ENCODE measurements around the gene RSPO4. TPM values are rescaled to one million over a fixed set of nuclear protein-coding genes. Genes with fewer than 3 reads are reported as not detected.

Gene RSPO4
- total and polyA plus RNA-seq, 2 of the 8 experiments (the other 6 are each of a cell fraction or from before 2014, with no cell fraction given): 3.4 to 6.4 TPM

DNA sequence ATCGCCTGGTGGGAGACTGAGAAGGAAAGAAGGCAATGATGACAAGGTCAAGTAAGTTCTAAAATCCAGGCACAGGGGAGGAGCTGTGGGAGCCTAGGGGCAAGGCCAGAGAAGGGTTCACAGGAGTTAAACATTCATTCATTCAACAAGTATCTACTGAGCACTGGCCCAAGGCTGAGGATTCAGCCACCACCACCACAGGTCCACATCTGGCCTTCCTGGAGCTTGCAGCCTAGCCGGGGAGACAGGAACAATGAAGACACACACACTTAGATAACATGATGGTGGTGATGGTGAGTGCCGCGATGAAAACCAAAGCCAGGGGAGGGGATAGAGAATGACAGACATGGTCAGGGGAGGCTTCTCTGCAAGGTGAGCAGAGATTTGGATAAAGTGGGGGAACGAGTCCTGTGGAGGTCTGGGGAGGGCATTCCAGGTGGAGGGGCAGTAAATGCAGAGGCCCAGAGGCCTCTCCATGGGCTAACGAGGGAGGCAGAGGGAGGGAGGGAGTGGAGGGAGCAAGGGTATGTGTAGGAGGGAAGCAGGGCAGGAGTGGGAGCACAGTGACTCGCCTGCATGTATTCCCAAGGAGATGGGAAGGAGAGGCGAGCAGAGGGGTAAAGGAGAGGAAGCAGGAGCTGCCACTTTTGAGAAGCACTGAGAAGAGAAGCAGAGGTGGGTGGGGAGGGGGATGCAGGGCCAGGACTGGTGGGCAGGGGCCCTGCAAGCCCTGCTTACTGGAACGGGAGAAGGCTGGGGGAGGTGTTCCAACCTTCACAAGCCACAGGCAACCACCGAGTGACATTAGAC is 10.5 kb upstream of the RSPO4 start:
- H3K4ac ChIP-seq (replicated peaks; ENCODE audit: insufficient read length, low read depth, low read length): no peak overlapping the region
- 0 out of 2 replicates have a peak overlapping the region, but pooled peaks have one; percentile 7 for H4K8ac ChIP-seq (ENCODE audit: extremely low read depth, insufficient read depth, low read length)
- H3K4me1 ChIP-seq (replicated peaks in 1 of 4; ENCODE audit: control insufficient read depth in 3 of 4, insufficient read depth in 4 of 4, low read length in 3 of 4): no peaks in the 10 kb centered on the region
- H3K79me1 ChIP-seq (ENCODE audit: low read depth, low read length): no peaks in the 10 kb centered on the region
- H2BK5ac ChIP-seq (ENCODE audit: low read depth, low read length): no peak overlapping the region
- no peaks in the 10 kb centered on the region for H3K36me3 ChIP-seq (ENCODE audit: control insufficient read depth in 2 of 4, insufficient read depth in 4 of 4, low read length in 3 of 4)
- POLR2A ChIA-PET (ENCODE audit: partially characterized antibody): no interaction called here
- FAIRE-seq: no peak
- H2BK20ac ChIP-seq (ENCODE audit: low read length): no peak overlapping the region
- H3K56ac ChIP-seq (replicated peaks; ENCODE audit: insufficient read length, low read depth, low read length): no peak overlapping the region
- no peak overlapping the region for H3K4me3 ChIP-seq (ENCODE audit: extremely low read depth in 1 of 4, insufficient read depth in 2 of 4, low read depth in 3 of 4, low read length in 4 of 4)
- no peak overlapping the region for H2BK120ac ChIP-seq (replicated peaks; ENCODE audit: low read depth, low read length)
- CTCF ChIA-PET (ENCODE audit: partially characterized antibody): interaction anchor here (0.7 to 1.3 kb wide), 3 partner anchors 39 to 102 kb away, joined by 3 to 4 read pairs (median 3); no protein-coding TSS in a partner anchor
- H3K27me3 ChIP-seq (replicated peaks in 1 of 4; ENCODE audit: control insufficient read depth in 3 of 4, extremely low read depth in 1 of 4, insufficient read depth in 3 of 4, low read length in 3 of 4): no peaks in the 10 kb centered on the region
- 82% methylated on average over 10 of the region's 10 CpGs; no CpG with 5 or more reads in 1 of the 2 experiments for WGBS, 2 experiments (ENCODE audit: extremely low coverage in 1 of 2, insufficient coverage in 1 of 2, insufficient read length in 1 of 2, insufficient replicate concordance in 2 of 2, low coverage in 1 of 2, low lambda C conversion rate in 2 of 2, missing lambda C conversion rate in 1 of 2)
- H3K23me2 ChIP-seq (ENCODE audit: low read depth, low read length): no peaks in the 10 kb centered on the region
- H3K18ac ChIP-seq (ENCODE audit: extremely low read depth, low read length): no peak overlapping the region
- H3K27ac ChIP-seq (ENCODE audit: low read depth, low read length): no peak overlapping the region
- no peak overlapping the region for H2AK5ac ChIP-seq (ENCODE audit: low read depth, low read length)
- peak overlapping the region; percentile 25 for H4K91ac ChIP-seq (replicated peaks; ENCODE audit: insufficient read length, low read length)
- H3K4me2 ChIP-seq (ENCODE audit: insufficient read depth in 1 of 2, low read depth in 2 of 2, low read length in 2 of 2): no peak overlapping the region
- H3K14ac ChIP-seq (ENCODE audit: insufficient read length): no peak overlapping the region
- DNase-seq (ENCODE audit: low read depth in 1 of 2, low spot score in 2 of 2): no peak
- H4K5ac ChIP-seq (ENCODE audit: insufficient read length, low read depth, low read length): no peak overlapping the region
- no peak overlapping the region for H2BK15ac ChIP-seq (ENCODE audit: low read length)
- H2BK12ac ChIP-seq (ENCODE audit: low read depth, low read length): no peak overlapping the region
- no peaks in the 10 kb centered on the region for H4K20me1 ChIP-seq (replicated peaks in 1 of 2; ENCODE audit: control insufficient read depth in 1 of 2, insufficient read depth in 2 of 2, low read length in 2 of 2)
- no peaks in the 10 kb centered on the region for H3K9me3 ChIP-seq (ENCODE audit: insufficient read depth in 2 of 2, low read depth in 1 of 2, low read length in 1 of 2)
- no peak overlapping the region for H3K23ac ChIP-seq (ENCODE audit: insufficient read length)
- no peaks in the 10 kb centered on the region for H3K79me2 ChIP-seq (ENCODE audit: control insufficient read depth in 1 of 2, insufficient read depth in 2 of 2, low read length in 2 of 2)
- no peak overlapping the region for H2AFZ ChIP-seq (ENCODE audit: low read length)
- H3K9ac ChIP-seq (replicated peaks in 1 of 4; ENCODE audit: extremely low read depth in 1 of 4, low read depth in 3 of 4, low read length in 3 of 4): no peak overlapping the region

Data from H1 (cell line).